Putamen (tissue), 1 donor: ENCODE data around the gene PDE4B.

Experiments used
- DNase-seq: peaks from one replicate; pipeline ENCODE4 v3.0.0-alpha.2; 2016; ENCODE audit warnings: low spot score

The PDE4B gene

DNA sequence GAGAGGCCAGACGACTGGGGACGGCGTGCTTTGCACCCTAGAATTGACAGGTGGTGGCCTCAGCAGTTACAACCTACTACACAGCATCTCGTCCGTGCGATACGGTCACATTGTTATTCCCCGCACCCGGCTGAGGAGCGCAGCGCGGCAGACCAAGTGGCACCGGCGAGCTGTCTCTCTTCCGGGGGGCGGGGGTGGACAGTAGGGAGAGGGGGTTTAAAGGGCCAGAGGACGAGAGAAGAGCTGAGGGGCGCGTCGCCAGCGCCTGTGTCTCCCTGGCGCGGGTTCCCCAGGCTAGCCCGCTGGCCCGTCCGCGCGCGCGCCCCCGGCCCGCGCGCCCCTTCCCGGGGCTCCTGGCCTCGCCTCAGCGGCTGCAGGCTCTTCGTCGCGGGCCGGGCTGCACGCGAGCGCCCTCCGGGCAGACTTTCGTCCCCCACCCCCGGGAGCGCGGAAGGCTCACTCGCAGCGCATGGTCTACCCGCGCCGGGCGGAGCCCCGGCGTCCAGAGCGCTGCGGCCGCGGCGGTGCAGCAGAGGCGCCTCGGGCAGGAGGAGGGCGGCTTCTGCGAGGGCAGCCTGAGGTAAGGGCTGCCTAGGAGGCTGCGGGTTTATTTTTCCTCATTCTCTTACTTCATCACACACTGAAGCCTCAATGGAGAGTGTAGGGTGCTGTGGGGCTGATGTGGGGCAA lies at the start of gene PDE4B:
Gene PDE4B (plus strand): TSS at position 227 of the 690 bp plus-strand sequence.
- no peak for DNase-seq

- no peak for DNase-seq
Observed at GRCh38 chr1:65744731-65745130, 48.0 kb upstream of the PDE4B start.

GRCh38 chr1:65751961-65752360 lies 40.7 kb upstream of the PDE4B start:
- DNase-seq, result peak; percentile 3

GRCh38 chr1:65756616-65757015 lies 36.1 kb upstream of the PDE4B start:
- DNase-seq, result no peak

DNA sequence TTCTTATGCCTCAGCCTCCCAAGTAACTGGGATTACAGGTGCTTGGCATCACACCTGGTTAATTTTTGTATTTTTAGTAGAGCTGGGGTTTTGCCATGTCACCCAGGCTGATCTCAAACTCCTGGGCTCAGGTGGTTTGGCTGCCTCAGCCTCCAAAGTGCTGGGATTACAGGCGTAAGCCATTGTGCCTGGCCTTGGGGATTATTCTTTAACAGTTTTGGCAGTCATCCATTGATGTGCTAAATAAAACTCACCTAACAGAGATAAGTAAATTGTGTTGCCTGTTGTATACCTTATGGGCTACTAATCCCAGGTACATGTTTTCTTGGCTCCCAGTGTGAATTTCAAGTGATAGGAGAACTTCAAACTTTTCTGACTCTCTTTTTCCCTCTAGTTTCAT lies 35.2 kb upstream of the PDE4B start:
- DNase-seq, result no peak

DNA sequence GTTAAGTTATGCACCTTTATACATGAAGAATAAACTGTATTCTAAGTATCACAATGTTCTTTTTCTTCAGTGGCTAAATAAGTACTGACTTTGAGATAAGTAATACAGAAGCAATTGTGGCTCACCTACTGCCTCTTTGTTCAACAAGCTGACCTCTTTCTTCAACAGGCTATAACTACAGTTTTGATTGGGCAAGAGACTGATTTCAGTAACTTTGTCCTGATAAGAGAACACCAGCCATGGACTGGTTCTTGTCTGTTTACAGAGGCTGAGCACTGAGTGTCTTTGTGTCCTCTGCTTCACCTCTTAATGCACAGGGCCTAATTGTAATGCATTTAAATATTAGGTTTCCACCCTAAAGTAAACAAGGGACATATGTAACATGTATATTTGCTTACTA lies 34.6 kb upstream of the PDE4B start:
- DNase-seq, result no peak

GRCh38 chr1:65759516-65759915 lies 33.2 kb upstream of the PDE4B start:
- DNase-seq, result no peak

DNA sequence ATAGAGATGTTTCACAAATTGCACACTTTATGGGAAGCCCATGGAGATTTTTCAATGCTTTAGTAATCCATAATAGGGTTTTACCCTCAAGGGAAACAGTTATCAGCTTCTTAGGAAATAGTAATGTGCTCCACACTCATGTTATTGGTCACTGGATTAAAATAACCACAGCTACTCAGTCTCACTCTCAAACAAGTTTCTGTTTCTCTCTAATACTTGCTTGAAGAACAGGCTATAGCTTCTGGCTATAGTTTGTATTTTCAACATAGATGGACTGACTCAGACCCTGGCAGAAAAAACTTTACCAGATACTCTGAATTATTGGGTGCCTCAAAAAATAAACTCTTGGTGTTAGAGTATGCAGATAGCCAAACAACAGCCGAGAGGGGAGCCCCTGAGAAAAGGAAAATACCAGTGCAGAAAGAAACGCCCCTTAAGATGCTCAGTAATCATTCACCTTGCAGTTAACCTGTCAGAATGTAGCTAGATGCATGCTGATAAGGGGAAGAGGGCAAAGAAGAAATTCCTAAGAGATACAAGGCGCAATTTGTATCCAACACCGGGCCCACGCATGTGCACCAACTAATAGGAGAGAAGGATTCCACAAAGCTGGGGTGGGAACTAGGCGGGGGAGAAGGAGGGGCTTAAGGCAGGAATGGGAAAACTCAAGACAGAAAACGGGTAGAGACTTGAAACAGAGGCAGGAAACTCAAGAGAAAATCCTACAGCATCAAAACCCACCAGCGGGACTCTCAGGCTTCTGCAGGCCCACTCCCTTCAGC lies 30.4 kb upstream of the PDE4B start:
- DNase-seq, result no peak

GRCh38 chr1:65764052-65764451 lies 28.6 kb upstream of the PDE4B start:
- no peak for DNase-seq

GRCh38 chr1:65765631-65766030 lies 27.1 kb upstream of the PDE4B start:
- no peak for DNase-seq

DNA sequence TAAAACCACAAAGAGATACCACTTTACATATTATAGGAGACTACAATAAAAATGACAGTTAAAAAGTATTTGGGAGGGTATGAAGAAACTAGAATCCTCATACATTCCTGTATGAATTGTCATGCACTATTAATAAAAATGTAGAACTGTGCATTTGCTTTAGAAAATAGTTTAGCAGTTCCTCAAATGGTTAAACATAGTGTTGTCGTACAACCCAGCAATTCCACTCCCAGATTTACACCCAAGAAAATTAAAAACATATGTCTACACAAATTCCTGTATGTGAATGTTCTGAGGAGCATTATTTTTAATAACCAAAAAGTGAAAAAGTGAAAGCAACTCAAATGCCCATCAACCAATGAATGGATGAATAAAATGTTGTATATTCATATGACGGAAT lies 23.1 kb upstream of the PDE4B start:
- DNase-seq, result no peak

- DNase-seq, result no peak
Observed at GRCh38 chr1:65772607-65773006, 20.1 kb upstream of the PDE4B start.

DNA sequence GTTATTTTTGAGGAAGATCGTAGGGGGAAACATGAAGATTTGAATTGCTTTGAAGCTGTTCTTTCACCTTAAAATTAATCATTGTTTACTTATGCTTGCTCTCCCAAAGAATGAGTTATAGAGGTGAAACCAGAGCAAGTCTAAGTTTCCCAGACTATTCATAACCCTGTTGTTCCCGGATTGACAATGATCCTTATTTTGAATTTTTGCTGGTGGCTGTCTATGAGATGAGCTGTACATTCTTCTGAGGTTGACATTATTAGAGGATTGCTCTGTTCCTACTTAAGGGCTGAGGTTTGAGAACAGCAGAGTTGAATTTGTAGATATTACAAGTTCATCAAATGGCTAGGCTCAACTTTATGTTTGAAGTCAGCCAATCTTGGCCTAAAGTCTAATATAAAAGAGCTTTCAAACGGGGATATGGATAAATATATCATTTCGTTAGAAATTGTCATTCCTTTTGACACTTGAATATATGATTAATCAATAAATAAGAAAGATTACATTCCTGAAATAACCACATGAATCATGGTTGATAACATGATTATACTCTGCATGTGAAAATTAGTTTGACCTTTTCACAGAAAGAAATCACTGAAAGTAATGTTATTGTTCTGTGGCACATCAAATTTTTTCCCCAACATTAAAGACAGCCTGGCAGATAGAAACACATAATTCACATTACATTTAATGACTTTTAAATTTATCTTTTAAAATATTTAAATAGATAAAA lies 19.1 kb upstream of the PDE4B start:
- DNase-seq, result no peak

DNA sequence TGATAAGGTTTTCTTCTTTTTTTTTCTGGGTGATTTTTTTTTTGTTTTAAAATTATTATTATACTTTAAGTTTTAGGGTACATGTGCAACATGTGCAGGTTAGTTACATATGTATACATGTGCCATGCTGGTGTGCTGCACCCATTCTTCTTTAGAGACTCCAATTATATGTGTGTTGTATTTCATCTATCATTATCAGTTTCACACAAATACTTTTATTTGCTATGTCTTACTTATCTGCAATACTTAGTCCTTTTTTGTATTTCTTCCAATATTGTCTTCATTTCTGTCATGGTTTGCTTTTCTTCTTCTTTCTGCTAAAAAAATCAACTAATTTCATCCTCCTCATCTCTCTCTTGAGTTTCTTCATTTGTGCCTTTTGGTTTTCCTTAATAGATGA lies 3.9 kb upstream of the PDE4B start:
- DNase-seq, result no peak

DNA sequence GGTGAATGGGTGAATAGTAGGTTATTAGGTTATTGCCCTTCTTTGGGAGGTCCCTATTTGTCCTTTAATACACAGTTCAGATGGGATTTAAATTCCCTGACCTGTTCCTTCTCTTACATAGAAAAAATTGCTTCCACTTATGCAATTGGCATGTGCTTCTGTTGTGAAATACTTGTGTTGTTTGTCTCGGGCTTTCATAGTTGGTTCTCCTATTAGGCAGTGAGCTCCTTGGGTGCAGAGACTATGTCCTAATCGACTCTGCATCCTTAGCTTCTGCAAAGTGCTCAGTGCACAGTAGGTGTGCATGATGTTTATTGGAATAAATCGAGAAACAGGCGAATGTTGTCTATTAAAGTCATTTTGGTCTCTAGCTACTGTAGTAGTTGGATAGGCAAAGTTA lies 1.3 kb upstream of the PDE4B start:
- no peak for DNase-seq

GRCh38 chr1:65791801-65792668 lies 660 bp upstream of the PDE4B start:
- DNase-seq, result no peak

DNA sequence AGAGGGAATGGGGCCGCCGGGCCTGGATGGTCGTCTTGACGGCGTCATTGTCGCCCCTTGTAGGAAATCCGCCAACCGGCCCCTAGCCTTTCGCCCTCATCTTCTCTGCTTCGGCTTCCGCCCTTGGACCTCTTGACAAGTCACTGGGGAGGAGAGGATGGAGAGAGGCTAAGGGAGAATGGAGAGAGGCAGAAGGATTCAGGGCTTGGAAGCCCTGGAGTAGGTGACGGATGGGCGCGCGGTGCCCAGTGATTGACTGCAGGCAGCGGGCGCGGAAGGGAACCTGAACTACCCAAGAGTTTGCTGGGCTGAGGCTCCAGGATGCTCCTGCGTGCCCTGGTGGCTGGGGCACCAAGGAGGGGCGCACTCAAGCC lies 651 bp downstream of the PDE4B start:
- DNase-seq, result no peak

- no peak for DNase-seq
Observed at GRCh38 chr1:65795311-65795710, 2.6 kb downstream of the PDE4B start.

GRCh38 chr1:65799601-65800000 lies 6.9 kb downstream of the PDE4B start:
- no peak for DNase-seq

GRCh38 chr1:65804584-65804983 lies 11.9 kb downstream of the PDE4B start:
- no peak for DNase-seq

GRCh38 chr1:65812065-65812464 lies 19.4 kb downstream of the PDE4B start:
- peak; percentile 34 for DNase-seq

GRCh38 chr1:65813956-65814355 lies 21.3 kb downstream of the PDE4B start:
- DNase-seq, result no peak
